ENCODE measurements around the gene CPSF7.
"Not testable (repeated sequence)": the region's sequence is repeated elsewhere in the genome, so short reads cannot be mapped to it uniquely, and the experiment has no call there.

Gene CPSF7, protein sequence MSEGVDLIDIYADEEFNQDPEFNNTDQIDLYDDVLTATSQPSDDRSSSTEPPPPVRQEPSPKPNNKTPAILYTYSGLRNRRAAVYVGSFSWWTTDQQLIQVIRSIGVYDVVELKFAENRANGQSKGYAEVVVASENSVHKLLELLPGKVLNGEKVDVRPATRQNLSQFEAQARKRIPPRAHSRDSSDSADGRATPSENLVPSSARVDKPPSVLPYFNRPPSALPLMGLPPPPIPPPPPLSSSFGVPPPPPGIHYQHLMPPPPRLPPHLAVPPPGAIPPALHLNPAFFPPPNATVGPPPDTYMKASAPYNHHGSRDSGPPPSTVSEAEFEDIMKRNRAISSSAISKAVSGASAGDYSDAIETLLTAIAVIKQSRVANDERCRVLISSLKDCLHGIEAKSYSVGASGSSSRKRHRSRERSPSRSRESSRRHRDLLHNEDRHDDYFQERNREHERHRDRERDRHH

DNA sequence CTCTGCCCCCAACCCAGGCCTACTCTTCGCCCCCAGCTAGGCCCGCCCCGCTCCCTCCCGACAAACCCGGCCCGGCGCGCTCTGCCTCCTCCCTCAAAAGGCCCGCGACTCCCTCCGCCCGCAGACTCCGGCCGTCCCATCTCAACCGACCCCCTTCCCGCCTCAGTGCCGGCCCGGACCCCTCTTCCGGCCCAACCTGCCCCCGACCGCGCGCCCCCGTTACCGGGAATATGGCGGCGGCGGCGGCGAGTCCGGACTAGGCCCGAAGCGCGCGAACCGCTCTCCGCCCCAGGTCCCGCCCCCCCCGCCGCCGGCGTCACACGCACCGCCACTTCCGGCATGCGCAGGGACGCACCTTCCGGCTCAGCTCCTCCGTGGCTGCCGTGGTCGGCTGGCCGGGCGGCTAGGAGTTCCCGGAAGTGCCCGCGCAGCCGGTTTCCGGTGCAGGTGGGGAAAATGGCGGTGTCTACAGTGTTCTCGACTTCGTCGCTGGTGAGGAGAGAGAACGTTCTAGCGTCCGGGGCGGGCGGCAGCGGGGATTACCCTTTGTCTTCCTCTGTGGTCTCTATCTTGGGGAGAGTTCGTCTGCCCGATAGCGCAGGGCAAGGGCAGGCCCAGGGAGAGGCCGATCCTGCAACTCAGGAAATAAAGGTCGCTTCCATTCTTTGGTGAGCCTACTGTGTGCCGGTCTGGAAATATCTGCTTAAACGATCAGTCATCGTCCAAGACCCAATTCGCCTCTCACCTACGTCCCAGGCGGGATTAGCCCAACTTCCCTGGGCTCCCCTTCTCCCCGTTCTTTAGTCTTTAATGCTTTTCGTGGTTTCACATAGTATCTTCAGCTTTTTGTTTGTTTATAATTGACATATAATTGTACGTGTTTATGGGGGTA lies at the start of gene CPSF7, which contains the start of gene SDHAF2:
CPSF7 (minus strand) TSS at position 285 of the 892 bp plus-strand sequence. CDS start 740 bp downstream, outside the sequence.
SDHAF2 (plus strand) TSS at position 434 of the 892 bp plus-strand sequence; CDS start at position 457, 23 bp downstream.
- H3K4me3 ChIP-seq = peak within 1 kb of the TSS; percentile 60 to 95 (median 88)
- H3K27ac ChIP-seq = peak within 1 kb of the TSS; percentile 92 to 100 (median 98)

DNA sequence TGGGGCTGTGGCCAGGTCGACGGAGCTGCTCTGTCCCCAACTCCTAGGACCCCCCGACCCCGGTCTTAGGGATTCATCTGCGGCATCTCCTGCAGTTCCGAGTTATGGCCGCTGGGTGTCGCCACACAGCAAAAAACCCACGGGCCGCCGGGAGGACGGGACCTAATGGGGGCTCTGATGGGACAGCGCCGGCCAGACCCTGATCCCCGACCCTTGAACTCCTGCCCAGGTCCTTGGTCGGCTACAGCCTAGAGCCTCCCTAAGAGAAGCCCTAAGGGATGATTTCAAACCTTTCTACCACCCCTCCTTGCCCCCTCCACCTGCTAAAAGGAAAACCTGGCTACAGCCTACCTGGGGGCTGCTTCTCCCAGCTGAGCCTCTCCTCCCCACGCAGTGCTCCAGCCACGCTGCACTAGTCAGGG lies 48.0 kb upstream of the CPSF7 start:
- H3K27ac ChIP-seq = no peak overlapping the region
- H3K4me3 ChIP-seq = no peak overlapping the region

DNA sequence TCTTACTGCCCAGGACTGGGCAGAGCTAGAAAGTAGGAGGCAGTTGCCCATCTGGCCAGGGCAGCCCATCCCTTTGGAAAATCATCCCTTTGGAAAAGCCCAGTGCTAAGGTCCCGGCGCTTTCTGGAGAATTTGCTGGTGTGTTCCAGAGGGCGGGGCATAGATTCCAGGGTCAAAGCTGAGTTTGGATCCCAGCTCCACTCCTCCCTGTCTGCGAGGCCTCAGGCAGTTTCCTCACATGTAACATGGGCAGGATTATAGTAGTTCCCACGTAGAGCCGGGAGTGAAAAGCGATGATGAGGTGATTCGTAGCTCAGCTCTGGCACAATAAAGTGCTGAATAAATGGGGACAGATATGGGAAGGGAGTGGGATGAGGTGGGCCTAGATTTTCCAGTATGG lies 47.4 kb upstream of the CPSF7 start:
- H3K27ac ChIP-seq = no peak overlapping the region
- no peak overlapping the region for H3K4me3 ChIP-seq

DNA sequence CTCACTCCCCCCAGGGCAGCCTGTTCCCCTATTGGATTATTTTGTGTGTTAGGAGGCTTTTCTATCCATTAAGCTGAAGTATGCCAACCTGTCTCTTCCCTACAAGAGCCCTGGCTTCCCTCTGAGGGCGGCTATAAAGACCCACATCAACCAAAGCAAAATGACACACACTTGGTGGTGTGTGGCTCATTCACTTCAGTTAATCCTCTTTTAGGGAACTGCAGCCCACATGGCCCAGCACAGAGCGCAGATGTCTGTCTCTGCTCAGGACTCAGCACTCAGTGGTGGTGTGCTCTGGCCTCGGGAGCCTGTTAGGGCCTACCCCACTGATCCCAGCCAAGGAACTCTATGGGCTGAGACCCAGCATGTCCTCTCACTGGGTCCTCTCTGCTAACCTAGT lies 46.6 kb upstream of the CPSF7 start:
- no peak overlapping the region for H3K4me3 ChIP-seq
- H3K27ac ChIP-seq = no peak overlapping the region

DNA sequence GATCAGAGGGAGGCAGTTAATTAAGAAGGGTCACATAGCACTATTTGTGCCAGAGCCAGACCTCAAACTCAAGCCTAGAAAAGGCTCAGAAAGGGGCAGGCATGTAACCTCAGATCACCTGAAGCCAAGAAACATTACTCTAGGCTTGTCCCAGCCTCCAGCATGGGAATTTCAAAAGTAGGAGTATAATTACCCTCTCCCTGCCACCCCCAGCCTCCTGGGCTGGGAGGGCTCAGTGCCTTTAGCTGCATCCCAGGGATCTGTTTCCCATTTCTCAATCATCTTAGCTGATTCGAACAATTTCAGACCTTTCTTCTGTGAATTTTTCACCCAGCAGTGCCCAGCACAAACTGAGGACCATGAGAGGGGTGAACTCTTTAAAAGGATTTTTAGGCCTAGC lies 45.7 kb upstream of the CPSF7 start:
- no peak overlapping the region for H3K4me3 ChIP-seq
- H3K27ac ChIP-seq = no peak overlapping the region

DNA sequence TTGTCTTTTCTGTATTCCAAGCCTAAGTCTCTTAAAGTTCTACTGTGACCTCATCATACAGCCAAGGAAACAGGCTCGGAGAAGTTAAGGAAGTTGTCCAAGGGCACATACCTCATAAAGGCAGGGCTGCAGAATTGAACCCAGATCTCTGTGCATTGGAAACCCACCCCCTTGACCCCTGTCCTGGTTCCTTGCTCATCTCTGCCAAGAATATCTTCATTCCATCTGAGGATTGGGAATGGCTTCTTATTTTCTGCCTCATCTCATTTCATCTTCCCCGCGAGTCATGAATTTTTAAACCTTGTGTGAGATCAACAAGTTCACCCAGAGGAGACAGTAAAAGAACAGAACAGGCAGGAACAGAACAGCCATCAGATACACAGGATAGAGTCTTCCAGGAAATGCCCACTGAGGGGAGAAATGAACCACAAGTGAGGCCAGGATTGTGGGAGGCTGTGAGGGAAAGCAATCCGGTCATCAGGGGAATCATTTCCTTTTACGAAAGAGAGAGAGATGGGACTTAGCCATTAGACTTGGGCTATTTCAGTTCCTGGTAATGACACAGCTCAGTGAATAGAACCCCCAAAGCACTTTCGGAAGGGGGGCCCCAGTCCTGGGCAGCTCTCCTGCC lies 44.4 kb upstream of the CPSF7 start:
- H3K27ac ChIP-seq = peak overlapping the region in 2 of 21 experiments; percentile 23 to 31
- H3K4me3 ChIP-seq = no peak overlapping the region

DNA sequence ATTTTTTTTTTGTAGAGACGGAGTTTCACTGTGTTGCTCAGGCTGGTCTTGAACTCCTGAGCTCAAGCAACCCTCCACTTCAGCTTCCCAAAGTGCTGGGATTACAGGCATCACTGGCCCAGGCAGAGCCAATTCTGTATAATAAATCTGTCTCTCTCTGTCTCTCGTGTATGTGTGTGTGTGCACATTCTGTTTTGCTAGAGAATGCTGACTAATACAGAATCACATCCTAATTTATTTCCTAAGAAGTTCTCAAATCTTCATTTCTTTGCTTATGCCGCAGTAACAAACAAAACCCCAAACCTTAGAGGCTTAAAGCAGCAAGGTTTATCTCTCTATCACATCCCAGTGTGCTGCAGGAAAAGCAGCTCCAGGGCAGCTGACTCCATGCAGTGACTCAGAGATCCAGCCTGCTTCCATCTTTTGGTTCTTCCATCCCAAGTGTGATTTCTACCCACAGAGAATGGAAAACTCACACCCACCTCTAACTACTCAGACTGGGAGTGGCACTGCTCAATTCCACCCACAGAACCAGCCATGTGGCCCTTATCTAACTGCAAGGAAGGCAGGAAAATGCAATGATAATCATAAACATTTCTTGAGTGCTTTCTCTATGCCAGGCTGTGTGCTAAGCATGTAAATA lies 43.7 kb upstream of the CPSF7 start:
- no peak overlapping the region for H3K4me3 ChIP-seq
- peak overlapping the region in 3 of 21 experiments; percentile 23 to 43 (median 31) for H3K27ac ChIP-seq

DNA sequence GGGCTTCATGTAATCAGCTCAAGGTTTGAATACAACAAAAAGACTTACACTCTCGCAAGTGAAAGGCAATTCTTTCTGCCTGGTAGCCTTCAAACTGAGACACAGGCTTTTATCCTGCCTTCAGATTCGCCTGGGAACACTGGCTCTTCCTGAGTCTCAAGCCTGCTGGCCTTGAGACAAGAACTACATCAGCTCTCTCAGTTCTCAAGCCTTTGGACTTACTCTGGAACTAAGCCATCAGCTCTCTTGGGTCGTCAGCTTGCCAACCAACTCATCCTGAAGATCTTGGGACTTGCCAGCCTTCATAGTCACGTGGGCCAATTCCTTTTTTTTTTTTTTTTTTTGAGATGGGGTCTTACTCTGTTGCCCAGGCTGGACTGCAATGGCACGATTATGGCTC lies 43.1 kb upstream of the CPSF7 start:
- Histone ChIP-seq H3K4me3 (no peak overlapping the region), H3K27ac (peak overlapping the region in 9 of 21 experiments; percentile 3 to 83 (median 50))

DNA sequence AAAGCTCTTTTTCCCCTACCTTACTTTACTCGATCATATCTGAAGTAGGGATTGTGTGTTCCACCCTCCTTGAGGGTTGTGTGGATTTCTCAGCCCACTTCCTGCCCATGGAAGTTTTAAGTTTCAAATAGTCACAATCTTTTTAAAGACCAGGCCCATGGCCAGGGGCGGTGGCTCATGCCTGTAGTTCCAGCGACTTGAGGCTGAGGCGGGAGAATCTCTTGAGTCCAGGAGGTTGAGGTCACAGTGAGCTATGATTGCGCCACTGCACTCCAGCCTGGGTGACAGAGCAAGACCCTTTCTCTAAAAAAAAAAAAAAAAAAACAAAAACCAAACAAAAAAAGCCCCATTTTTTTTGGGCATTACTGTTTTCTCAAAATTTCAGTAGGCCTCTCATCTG lies 42.5 kb upstream of the CPSF7 start:
- H3K27ac ChIP-seq = peak overlapping the region in 9 of 21 experiments; percentile 23 to 85 (median 64)
- H3K4me3 ChIP-seq = no peak overlapping the region

DNA sequence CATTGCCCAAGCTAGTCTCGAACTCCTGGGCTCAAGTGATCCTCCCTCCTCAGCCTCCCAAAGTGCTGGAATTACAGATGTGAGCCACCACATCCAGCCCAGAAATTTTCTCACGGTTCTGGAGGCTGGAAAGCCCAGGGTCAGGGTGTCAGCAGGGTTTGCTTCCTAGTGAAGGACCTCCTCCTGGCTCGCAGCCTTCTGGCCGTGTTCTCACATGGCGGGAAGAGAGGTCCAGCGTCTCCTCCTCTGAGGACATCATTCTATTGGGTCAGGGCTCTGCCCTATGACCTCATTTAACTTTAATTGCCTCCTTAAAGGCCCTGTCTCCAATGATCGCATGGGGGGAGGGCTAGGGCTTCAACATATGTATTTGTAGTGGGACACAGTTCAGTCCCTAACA lies 38.2 kb upstream of the CPSF7 start:
- no peak overlapping the region for H3K27ac ChIP-seq
- H3K4me3 ChIP-seq = no peak overlapping the region

DNA sequence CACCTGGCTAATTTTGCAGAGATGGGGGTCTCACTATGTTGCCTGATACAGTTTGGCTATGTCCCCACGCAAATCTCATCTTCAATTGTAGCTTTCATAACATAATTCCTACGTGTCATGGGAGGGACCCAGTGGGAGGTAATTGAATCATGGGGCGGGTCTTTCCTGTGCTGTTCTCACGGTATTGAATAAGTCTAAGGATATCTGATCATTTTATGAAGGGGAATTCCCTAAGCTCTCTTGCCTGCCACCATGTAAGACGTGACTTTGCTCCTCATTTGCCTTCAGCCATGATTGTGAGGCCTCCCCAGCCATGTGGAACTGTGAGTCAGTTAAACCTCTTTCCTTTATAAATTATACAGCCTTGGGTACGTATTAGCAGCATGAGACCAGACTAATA lies 37.8 kb upstream of the CPSF7 start:
- H3K27ac ChIP-seq, H3K4me3 ChIP-seq: not testable (repeated sequence)

DNA sequence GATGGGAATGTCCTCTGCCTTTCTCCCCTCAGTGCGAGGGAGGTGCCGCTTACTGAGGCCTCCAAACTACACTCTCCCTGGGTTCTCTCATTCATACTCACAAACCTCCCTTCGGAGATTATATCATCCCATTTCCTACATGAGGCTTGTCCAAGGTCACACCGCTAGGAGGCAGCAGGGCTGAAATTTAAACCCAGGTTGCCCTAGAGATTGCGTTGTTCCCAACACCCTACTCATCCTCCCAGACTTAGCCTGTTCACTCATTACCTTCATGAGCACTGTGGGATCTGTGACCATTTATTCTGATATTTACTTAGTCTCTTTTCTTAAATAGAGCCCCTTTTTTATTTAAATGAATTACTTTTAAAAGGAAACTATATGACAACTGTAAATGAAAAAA lies 31.2 kb upstream of the CPSF7 start:
- Histone ChIP-seq H3K27ac (no peak overlapping the region), H3K4me3 (no peak overlapping the region)

DNA sequence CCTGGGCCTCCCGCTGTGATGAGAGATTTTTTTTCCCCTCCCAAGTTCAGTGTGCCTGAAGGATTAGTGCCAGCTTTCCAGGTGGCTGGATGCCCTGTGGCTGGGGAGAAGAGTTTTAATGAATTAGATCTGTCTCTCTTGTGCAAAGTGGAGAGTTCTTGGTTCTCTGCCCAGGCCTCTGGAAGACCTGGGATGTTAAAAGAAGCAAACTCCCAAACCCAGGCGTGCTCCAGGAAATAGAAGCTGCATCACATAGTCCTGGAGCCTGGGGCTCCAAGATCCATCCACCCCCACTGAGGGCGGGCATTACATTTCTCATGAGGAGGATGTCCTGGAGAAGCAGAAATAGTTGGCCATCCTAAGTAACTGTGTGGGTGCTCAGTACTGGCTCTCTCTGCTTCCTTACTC lies 30.7 kb upstream of the CPSF7 start:
- H3K4me3 ChIP-seq = no peak overlapping the region
- H3K27ac ChIP-seq = no peak overlapping the region

DNA sequence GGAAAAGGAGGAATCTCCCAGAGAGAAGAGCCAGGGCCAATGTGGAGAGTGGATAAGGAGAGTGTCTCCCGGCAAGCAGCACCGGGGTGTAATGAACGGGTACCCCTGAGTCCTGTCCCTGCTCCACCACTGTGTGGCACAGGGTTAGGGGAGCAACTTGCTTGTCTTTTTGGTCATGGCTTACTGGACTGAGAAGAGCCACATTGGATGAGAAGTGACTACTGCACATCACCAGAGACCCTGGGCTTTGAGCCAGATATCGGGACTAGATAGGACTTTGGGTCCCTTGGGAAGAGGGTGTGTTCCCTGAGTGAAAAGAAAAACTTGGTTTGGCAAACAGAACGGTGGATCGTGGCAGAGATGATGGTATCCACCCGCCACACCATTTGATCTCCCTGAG lies 24.7 kb upstream of the CPSF7 start:
- H3K4me3 ChIP-seq = no peak overlapping the region
- no peak overlapping the region for H3K27ac ChIP-seq

DNA sequence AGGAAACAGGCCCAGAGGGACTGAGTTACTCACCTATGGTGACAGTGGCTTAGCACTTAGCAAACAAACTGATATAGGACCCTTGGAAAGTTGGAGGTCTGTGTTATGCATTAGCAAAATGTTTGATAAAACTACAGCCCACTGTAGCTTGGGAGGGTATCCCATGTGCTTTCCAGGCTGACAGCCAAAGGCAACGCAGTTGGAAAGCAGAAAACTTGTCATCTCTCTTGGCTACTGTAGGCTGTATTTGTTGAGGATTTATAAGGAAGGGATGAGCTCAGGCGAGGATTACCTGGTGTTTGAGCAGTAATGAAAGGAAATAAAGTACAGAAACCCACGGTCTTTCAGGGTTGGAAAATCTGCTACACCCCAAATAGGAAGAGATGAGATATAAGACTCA lies 23.9 kb upstream of the CPSF7 start:
- Histone ChIP-seq H3K27ac (no peak overlapping the region), H3K4me3 (no peak overlapping the region)

DNA sequence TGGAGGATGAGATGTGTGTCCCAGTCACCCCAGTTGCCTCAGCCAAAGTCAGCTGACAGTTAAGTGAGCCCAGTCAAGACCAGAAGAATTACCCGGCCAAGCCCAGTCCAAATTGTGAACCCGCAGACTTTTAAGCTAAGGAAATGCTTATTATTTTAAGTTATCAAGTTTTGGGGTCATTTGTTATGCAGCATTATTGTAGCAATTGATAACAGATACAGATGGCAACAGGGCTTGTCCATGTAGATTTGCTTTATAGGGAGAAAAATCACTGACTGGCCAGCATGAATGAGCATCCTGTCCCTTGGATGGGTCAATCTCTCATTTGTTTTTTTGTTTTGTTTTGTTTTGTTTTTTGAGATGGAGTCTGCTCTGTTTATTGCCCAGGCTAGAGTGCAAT lies 23.1 kb upstream of the CPSF7 start:
- no peak overlapping the region for H3K4me3 ChIP-seq
- no peak overlapping the region for H3K27ac ChIP-seq

DNA sequence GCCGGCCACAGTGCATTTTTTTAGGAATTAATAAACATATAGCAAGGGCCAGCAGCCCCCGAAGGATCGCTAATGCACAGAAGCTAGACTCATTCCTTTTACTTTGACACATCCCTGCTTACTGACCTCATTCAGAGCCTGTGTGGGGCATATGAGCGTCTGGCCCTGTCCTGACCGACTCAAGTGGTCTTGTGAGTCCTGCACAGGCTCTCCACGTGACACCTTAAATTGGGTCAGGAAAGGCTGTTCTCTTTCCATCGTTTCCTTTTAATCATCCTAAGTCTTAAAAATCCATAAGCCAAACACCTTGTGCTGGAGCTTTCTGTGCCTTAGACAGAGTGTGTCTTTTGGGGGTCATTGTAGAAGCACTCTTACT lies 18.8 kb upstream of the CPSF7 start:
- Histone ChIP-seq H3K27ac (no peak overlapping the region), H3K4me3 (no peak overlapping the region)

DNA sequence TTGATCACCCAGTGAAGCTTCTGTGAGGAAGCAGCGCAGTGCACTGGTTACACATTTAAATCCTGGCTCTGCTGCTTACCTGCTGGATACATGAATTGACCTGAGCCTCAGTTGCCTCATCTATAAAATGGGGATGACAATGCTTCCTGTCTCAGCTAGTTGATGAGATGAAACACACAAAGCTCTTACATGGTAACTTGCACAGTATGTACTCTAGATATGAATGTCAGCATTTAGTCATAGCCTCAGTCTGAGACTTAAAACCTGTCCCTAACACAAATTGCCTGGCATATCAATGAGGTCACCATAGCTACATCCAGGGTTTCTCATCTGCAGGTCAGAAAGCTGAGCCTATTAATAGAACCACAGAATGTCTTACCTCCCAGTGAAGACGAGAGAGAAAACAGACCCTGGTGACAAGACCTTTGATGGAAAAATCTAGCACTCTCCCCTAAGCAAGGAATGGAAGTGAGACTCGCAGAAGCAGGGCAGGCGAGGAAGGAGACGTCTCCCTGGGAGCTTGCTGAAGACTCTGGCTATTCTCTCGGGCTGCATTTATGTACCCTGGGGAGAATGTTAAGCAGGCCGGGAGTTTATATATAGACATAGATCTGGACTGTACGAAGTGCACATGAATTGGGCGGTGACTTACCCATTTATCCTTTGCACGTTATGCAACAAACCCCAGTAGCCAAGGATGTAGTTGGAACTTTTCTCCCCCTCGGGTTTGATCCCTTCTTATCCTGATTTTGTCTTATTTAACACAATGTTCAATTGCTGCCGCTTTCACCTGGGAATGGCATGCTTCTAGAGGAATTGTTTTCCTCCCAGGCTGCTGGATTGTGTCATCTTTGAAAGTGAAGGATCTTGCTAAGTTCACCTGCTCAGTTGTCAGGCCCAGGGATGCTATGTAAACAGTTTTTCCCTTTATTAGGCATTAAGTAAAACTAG lies 18.1 kb upstream of the CPSF7 start:
- Histone ChIP-seq H3K27ac (no peak overlapping the region), H3K4me3 (no peak overlapping the region)
